ENCODE results near the gene KDM6A.
"Not testable (repeated sequence)": the region's sequence is repeated elsewhere in the genome, so short reads cannot be mapped to it uniquely, and the experiment has no call there.

The KDM6A gene

GRCh38 chrX:44872821-44873414, at the start of gene KDM6A:
Gene KDM6A (plus strand): TSS chrX:44873188. CDS start chrX:44873552, 364 bp downstream.
- peak; percentile 97 for DNase-seq (ENCODE audit: low spot score)

- not testable (repeated sequence) for DNase-seq (ENCODE audit: low spot score)
These were observed 49.8 kb upstream of the KDM6A start for GRCh38 chrX:44823193-44823592.

GRCh38 chrX:44828008-44828605, 44.9 kb upstream of the KDM6A start:
- peak; percentile 81 for DNase-seq (ENCODE audit: low spot score)

GRCh38 chrX:44829832-44830231, 43.2 kb upstream of the KDM6A start:
- no peak for DNase-seq (ENCODE audit: low spot score)

- no peak for DNase-seq (ENCODE audit: low spot score)
These were observed 30.3 kb upstream of the KDM6A start for GRCh38 chrX:44842550-44843317.

- no peak for DNase-seq (ENCODE audit: low spot score)
These were observed 29.7 kb upstream of the KDM6A start for GRCh38 chrX:44843318-44843702.

GRCh38 chrX:44843753-44844152, 29.2 kb upstream of the KDM6A start, which contains the start of gene DUSP21:
Gene DUSP21 (plus strand): TSS chrX:44844021. CDS start chrX:44844133, 112 bp downstream.
- DNase-seq (ENCODE audit: low spot score): no peak

GRCh38 chrX:44844204-44844603, 28.8 kb upstream of the KDM6A start:
- no peak for DNase-seq (ENCODE audit: low spot score)

- DNase-seq (ENCODE audit: low spot score): not testable (repeated sequence)
These were observed 22.1 kb upstream of the KDM6A start for GRCh38 chrX:44850891-44851290.

GRCh38 chrX:44871114-44871645, 1.8 kb upstream of the KDM6A start:
- no peak for DNase-seq (ENCODE audit: low spot score)

GRCh38 chrX:44871931-44872820, 812 bp upstream of the KDM6A start:
- DNase-seq (ENCODE audit: low spot score): no peak

GRCh38 chrX:44873415-44874276, 658 bp downstream of the KDM6A start:
- DNase-seq (ENCODE audit: low spot score): peak; percentile 65

GRCh38 chrX:44874420-44875184, 1.6 kb downstream of the KDM6A start:
- DNase-seq (ENCODE audit: low spot score): peak; percentile 71

GRCh38 chrX:44875185-44875489, 2.1 kb downstream of the KDM6A start:
- DNase-seq (ENCODE audit: low spot score): no peak

- DNase-seq (ENCODE audit: low spot score): peak; percentile 69
These were observed 3.1 kb downstream of the KDM6A start for GRCh38 chrX:44876086-44876485.

GRCh38 chrX:44876767-44877166, 3.8 kb downstream of the KDM6A start:
- no peak for DNase-seq (ENCODE audit: low spot score)

GRCh38 chrX:44878780-44879179, 5.8 kb downstream of the KDM6A start:
- no peak for DNase-seq (ENCODE audit: low spot score)

- DNase-seq (ENCODE audit: low spot score): no peak
These were observed 8.6 kb downstream of the KDM6A start for GRCh38 chrX:44881549-44881948.

GRCh38 chrX:44882635-44883034, 9.6 kb downstream of the KDM6A start:
- DNase-seq (ENCODE audit: low spot score): no peak

- no peak for DNase-seq (ENCODE audit: low spot score)
These were observed 12.0 kb downstream of the KDM6A start for GRCh38 chrX:44884944-44885343.
